Activated T-cell treated with anti-CD3 and anti-CD28 coated beads for 24 hours (primary cell): ENCODE results near the gene BCAR3.
"Not testable (repeated sequence)": the region's sequence is repeated elsewhere in the genome, so short reads cannot be mapped to it uniquely, and the experiment has no call there.

Source experiments
- DNase-seq: peaks from one replicate; pipeline ENCODE4 v3.0.0-alpha.2; 2020; ENCODE audit warnings: low read depth

Gene BCAR3

DNA sequence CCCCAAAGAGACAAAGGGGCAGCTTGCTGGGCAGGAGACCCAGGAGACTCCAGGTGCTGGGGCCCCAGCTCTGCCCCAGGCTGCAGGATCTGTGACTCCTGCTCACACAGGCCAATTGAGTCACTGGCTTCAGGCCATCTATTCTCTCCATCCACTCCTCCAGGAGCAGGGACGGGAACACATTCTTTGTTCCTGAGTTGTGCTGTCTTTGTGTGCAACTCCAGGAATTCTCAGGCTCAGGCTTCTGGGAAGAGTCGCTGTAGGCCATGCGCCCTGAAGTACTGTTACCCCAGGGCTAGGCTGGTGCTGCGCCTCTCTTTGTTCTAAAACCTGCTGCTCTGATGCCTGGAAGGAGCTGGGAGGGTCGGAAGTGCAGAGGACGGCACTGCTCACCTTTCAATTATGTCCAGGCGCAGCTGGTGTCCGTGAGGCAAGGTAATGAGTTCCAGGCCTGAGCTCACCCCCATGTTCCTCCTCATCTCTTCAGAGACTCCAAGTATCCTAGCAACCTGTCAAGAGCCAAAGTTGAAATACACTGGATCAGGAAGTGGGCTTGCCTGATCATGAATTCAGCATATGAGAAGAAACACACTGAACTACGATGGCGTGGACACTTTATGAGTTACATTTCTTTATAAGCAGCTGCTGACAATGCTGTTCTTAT is 105.9 kb downstream of the BCAR3 start:
- DNase-seq: no peak

DNA sequence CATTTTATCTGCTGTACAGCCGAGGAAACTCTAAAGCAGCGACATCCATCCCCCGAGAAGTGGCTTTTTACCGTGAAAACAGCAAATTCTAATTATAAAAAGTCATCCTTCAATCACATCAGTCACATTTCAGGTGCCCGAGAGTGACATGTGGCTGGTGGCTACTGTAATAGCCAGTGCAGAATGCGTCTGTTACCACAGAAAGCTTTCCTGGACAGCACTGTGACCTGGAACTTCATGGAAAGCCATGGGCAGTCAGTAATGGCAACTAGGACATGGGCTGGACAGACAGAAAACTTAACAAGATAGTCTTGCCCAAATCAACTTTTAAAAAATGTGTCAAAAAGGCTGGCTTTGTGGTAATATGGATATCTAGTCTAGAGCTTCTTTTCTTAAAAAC is 106.6 kb downstream of the BCAR3 start:
- DNase-seq: no peak

DNA sequence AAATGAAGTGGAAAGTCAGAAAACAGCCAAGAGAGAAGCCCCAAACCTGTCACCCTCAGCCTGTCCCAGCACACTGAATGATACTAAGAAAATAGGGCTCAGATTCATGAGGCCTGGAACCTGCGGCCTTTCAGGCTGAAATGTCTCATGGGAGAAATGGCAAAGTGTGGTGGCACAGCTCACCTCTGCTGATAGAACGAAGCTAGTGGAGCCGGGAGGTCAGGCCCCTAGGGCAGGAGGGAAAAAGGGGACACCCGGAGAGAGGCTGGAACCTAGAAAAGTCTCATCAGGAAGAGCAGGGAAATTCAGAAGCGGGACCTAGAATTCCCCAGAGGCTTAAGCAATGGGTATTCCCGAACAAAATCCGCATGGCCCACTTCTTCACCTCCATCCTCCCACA is 107.1 kb downstream of the BCAR3 start:
- no peak for DNase-seq

DNA sequence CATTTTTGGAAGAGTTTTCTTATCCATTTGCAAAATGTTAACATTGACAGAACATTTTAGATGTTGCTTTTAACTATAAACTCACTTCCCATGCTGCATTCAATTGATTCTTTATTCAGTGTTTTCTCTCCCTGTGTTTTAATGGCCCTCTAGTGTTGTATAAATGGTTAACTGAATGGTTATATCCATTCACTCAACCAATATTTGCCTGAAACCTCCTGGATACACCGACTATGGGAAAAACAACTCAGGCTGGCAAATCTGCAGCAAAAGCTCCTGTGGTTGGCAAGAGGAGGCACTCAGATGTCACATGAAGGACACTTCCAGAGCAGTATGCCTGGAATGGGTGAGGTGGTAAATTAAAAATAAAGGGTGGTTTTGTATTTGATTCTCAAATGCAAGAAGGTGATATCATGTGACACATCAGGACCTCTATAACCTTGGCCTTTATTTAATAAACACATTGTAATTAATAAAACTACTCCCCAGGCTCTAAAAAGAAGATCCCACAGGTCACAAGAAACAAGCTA is 107.6 kb downstream of the BCAR3 start:
- DNase-seq: no peak

DNA sequence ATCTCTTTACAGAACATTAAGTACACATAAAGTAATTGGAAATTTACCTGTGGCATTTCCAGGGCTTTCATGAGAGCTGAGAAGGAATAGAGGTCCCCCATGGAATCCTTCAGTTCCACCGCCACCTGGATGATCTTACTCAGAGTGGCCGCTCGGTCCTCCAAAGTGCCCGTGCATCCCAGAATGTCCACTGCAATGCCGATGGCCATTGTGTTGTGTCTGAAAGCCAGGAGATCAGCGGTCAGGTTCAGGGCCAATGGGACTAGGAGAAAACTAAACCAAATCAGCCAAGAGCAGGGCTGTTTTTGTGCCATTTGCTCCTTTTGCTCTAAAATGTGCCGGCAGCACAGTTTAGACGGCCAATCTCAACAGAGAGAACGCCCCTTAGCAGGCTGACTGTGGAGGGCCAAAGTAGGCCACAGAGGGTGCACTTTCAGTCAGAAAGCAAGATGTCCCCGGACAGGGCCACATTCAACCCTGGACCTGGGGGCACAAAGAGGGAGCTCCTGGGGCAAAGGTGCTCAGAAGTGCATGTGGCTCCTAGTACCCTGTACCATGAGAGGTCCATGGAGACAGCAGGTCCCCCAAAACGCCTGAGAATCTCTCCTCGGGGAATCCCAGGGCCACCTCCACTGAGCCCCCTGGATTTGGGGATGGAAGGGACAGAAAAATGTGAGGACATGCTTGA is 109.9 kb downstream of the BCAR3 start:
- no peak for DNase-seq

DNA sequence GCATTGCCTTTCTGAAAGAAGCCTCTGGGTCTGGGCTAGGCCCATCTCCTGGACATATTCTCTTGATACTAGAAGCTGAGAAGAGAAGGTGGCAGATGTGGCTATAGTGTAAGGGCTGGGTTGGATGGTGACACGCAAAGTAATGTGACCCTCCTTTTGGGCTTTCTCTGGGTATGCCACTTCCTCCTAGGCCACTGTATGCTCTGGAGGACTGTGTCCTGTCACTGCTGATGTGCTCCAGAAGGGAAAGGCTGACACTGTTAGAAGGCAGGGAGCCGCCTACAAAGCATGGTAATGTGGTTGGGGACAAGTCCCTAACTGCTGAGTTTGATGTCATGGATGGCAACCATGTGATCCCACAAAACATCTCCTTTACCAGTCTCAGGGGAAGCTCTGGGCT is 112.1 kb downstream of the BCAR3 start:
- DNase-seq: no peak

DNA sequence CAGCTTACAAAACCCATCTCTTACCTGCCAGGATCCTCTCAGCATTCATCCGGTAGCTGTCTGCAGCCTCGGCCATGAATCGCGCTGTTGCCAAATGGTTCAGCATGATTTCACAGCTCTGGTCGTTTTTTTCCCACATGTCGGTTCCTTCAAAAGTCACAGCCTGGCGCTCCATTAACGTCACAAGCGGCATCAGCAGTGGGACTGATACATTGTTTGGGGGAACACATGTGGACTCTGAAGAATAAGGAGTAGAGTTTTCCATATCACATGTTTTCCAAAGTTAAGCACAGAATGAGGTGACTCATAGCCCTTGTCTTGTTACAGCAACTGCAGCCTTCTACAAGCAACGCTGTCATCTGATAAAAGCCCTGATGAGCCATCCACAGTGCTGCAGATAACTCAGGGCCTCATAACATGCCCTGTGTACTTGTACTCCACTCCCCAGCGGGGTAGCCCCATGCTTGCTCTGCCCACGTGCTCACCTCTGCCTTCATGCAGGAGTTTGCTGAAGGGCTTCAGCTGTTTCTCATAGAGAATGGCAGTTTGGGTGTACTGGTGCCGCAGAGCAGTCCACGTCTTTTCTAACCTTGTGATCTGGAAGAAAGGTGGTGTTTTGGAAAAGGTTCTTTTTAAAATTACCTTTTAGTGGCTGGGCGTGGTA is 114.2 kb downstream of the BCAR3 start:
- no peak for DNase-seq

DNA sequence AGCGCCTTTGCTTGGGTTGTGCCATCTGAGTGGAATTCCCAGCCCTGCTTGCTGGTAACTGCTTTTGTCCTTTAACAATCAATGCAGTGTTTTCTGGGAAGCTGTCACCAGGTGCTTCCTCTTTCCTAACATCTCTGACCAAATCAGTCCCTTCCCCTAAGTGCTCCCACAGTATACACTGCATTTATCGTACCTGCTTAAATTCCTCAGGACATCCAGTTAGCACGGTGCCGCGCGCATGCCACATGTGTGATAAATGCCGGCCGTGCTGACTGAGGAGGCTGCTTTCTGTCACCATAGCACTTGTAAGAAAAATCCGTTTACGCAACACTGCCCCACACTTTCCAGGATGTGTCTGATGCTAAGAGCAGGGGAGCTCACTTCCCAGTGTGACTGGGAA is 115.4 kb downstream of the BCAR3 start:
- DNase-seq: no peak

DNA sequence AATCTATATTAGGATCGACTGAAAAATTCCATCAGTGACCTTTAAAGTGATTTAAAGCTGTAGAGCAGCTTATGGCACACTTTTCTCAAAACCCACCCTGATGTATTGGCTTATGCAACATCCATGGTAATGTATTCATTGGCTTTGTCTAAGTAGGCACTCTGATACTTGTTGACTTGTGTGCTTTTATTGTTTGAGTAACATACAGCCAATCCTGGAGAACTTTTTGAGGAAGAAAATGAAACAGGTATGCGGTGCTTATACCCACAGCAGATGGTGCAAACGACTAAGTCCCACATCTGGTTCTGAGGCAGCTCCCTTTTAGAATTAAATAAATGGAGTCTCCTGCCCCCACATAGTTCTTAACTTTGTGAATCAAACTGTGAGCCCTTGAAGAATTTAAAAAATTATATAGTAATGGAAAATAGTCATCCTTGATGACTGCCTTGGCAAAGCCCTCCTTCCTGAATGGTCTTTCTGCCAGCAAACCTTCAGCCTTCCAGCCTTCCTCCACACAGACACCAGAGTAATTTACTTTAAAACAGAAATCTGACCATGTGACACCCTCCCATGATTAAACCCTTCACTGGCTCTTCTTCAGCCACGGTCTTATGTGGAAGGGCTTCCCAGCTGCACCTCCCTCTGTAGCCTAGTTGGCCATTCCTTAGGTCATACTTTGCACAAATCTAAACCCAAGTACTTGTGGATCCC is 116.0 kb downstream of the BCAR3 start:
- no peak for DNase-seq

DNA sequence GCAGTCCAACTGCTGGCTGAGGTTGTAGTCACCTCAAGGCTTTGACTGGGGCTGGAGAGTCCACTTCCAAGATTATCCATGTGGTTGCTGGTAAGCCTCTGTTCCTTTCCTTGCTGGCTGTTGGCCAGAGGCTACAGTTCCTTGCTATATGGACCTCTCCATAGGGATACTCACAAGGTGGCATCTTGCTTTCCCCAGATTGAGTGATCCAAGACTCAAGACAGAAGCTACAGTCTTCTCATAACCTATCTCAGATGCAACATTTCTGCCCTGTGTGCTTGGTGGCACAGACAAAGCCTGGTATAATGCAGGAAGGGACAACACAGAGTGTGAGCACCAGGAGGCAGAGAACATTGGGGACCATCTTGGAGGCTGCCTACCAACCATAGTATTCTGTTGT is 121.9 kb downstream of the BCAR3 start:
- DNase-seq: no peak

DNA sequence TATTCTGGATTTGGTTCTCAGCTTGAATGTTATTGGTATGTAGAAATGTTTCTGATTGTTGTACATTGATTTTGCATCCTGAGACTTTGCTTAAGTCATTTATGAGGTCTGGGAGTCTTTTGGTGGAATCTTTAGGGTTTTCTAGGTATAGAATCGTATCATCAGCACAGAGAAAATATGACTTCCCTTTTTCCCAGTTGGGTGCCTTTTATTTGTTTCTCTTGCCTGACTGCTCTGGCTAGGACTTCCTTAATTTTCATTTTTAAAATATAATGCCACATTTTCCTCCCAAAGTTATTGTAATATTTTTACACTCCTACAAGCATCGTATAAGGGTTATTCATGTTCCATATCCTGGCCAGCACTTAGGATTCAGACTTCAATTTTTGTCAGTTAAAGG is 122.6 kb downstream of the BCAR3 start:
- no peak for DNase-seq

DNA sequence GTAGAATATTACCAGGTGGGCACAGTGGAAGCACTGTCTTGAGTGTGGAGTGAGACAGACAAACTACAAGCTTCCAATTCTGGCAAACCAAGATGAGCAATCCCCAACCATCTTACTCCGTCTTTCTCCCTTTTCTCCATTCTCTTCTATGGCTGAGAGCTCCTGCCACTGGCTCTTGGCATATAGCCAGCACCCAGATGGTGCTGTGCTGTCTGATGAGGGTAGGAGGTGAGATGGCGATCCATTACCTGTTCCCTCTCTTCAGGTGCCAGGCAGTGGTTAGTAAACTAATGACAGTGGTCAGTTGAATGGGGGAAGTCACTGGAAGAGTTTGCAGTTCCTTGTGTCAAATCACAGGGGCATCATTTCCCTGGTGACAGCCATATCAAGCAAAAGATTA is 125.3 kb downstream of the BCAR3 start:
- no peak for DNase-seq

DNA sequence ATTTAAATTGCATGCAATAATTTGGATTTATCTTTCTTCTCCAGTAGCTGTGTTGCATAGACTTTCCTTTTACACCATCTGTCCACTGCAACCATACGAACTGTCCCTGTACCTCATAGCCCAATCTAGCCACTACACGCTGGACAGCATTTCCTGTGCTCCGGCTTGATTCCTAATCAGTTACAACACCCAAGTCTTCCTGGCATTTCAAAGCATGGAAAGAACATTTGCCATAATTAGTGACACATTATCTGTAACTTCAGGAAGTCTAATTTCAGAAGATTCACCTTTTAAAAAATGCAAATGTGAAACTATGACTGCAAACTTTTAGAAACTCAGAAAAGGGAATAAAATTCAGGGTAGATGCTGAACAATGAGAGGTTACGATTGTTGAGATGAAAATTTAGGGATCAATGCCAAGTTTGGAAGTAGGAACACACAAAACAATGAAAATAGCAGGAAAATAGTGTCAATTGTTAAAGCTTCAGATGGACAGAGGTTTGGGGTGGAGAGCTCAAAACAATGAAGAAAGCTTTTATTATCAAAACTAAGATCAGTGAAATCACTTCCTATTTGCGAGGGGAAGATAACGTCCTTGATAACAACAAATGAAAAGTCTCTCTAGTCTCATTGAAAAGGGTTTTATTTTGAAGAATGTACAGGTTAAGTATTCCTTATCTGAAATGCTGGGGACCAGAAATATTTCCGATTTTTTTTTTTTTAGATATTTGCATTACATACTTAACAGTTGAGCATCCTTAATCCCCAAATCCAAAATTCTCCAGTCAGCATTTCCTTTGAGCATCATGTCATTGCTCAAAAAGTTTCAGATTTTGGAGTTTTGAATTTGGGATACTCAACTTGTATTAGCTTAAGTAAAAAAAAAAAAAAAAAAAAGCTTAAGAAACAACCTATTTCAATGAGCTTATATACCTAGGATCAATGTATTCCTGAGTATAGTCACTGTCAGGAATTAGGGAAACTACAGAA is 126.5 kb downstream of the BCAR3 start:
- no peak for DNase-seq

DNA sequence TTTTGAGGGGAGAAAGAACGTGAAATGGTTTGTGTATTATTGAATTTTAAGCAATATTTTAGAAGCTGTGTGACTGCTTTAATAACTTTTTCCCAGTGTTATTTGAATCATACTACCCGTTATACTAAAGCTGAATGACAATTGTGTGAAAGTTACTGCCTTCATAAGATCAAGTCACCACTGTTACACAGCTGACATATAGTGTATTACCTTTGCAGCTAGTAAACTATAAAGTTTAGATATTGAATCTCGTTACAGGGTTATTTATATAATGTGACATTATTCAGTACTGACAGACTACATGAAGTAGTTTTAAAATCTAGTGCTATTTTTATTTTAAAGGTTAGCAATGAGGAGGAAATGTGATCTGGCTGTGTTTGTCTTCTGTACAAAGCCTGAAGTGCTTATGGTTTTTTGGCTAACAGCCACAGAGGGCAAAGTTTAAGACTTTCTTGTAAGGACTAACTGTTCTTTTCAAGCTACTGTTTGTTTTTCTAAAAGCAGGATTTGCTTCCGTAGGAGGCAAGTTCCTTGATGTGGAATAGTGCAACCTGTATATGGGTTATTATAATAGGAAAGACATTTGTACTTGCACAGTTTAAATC is 127.6 kb downstream of the BCAR3 start:
- not testable (repeated sequence) for DNase-seq

DNA sequence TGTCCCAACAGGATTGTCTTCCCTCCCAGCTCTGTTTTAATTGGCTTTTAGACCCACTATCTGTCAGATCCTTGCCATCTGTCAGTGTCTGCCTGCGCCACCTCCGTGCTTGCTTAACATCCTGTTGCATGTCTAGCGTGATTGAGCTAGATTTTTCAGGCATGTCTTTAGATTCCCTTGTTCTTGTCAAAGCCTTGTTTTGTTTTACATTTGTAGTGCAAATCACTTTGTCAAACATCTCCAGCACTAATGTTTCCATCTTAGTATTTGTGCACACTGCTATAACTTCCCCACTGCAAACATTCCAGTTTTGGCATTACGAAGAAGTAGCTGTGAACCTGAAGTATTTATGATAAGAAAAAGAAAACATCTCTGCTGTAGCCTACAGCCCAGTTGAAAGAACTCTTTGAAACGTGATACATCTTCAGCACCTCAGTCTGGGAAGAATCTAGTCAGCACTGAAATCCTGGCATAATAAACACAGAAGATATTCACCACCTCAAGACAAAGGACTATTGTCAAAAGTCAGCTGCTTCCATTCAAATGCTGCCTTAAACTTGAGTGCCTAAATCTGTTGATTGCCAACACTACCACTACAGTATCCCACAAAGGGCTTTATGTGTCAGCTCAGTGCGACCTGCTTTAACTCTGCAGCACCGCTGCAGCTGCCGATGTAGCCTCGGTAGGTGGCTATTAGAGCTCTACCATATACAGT is 128.7 kb downstream of the BCAR3 start:
- no peak for DNase-seq

DNA sequence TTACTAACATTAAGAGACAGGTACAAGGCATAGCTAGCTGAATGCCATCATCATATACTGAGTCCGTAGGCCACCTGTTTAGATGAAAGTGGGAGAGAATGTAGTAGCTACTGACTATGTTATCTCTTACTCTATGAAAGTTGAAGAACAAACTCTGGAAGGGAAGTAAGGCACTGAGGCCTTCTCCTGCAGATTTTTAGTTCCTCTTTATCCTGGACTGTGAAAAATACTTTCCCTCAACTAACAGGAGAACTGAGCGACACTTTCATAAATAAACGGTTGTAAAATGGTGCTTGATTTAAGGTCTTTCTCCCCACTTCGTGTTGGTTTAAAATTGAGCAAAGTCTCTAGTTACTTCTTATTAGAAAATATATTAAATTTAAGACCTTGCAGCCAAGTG is 131.8 kb downstream of the BCAR3 start:
- no peak for DNase-seq

DNA sequence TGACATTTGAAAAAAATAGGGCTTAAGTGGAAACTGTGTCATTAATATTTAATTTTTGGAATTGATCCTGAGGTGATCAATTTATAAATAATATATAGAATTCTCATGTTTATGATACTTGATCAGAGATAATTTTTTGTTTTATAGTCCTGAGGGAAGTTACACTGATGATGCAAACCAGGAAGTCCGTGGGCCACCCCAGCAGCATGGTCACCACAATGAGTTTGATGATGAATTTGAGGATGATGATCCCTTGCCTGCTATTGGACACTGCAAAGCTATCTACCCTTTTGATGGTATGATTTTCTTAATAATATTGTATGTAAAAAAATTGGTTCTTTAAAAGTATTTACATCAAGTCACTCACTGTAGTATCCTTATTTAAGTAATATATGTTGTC is 132.5 kb downstream of the BCAR3 start:
- DNase-seq: no peak

DNA sequence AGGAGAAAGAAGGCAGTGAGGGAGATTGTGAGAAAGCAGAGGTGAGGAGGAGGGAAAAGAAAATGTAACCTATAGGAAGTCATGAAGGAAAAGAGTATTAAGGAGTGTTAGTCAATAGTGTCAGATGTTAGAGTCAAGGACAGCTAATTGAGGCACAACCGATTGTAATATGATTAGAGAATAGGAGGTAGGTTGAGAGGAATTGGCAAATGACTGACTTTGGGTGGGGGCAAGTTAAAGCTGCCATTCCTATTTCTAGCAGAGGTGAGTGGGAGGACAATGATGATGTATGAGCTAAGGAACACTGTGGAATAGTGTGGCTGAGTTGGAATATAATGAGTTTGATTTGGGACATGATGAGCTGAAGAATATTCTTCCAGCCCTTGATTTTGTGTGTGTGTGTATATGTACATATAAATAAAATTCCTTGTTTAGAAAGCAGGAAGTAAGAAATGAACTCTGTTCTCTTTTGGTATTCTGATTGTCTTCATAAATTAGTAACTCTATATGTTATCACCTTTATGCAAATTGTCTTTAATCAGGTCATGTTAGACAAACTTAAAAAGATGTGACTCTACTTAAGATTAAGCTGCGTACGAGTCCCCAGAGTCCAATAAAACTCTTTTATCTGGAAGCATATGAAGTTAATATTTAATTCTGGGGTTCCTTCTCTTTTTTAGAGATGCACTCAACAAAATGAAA is 135.3 kb downstream of the BCAR3 start:
- DNase-seq: no peak

DNA sequence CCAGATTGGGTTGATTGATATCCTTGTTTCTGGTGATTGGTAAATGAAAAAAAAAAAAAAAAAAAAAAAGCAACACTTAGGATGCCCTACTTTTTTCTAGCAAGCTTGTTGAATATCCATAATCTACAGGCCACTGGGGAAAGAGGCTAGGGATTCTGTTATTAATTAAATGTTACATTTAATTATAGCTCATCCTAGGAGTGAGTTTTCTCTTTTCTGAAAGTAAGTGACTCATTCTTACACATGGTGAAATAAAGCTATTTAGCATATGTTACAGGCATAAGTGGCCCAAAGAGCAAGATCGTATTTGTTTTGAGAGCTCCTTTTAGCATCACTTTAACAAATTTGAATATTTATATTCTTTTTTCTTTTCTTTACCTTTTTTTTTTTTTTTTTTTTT is 139.2 kb downstream of the BCAR3 start:
- no peak for DNase-seq

DNA sequence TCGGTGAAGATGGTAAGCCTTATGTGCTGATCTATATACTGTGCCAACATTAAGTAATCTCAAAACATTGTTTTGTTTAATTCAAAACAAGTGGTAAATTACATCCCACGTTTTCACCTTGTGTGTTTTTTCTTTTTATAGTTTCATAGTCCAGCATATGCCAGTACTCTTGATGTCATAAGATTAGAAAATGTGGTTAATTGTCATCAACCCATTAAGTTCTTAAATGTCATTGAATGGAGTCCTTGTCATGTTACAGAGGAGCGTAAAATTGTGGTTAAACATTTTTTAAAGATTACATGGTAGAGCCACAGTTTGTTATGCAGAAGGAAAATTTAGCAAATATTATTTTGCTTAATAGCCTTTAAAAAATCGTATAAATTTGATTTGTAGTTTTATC is 140.6 kb downstream of the BCAR3 start:
- no peak for DNase-seq
